GM23338 (cell line): ENCODE results near the gene SUSD2.
"Not testable (repeated sequence)": the region's sequence is repeated elsewhere in the genome, so short reads cannot be mapped to it uniquely, and the experiment has no call there.

ENCODE experiments used
- CREB1 ChIP-seq: fragments of 250-450 bp; sonication (Bioruptor Pico); IDR thresholded peaks from 2 replicates; pipeline ENCODE4 v1.5.0; 2020; ENCODE audit warnings: low read depth, mild to moderate bottlenecking, moderate library complexity
- EZH2 ChIP-seq: fragments of 200-600 bp; sonication (generic); IDR thresholded peaks from one replicate; pipeline ENCODE4 v1.8.0; 2017; ENCODE audit warnings: antibody characterized with exemption, mild to moderate bottlenecking, low read depth; ENCODE audit not compliant: unreplicated experiment
- EZH2phosphoT487 ChIP-seq: fragments of 200-600 bp; sonication (generic); IDR thresholded peaks from one replicate; pipeline ENCODE4 v1.8.1; 2018; ENCODE audit warnings: antibody characterized with exemption; ENCODE audit not compliant: unreplicated experiment
- NANOG ChIP-seq: IDR thresholded peaks from 2 replicates; pipeline ENCODE4 v1.6.1; 2016; ENCODE audit warnings: antibody characterized with exemption, borderline replicate concordance
- POLR2AphosphoS5 ChIP-seq: IDR thresholded peaks from 2 replicates; pipeline ENCODE4 v1.6.1; 2016; ENCODE audit warnings: antibody characterized with exemption, low read depth
- REST ChIP-seq: IDR thresholded peaks from one replicate; pipeline ENCODE4 v1.6.1; 2018; ENCODE audit warnings: antibody characterized with exemption; ENCODE audit not compliant: unreplicated experiment
- STAT1 ChIP-seq: IDR thresholded peaks from one replicate; pipeline ENCODE4 v1.6.1; 2016; ENCODE audit warnings: antibody characterized with exemption; ENCODE audit not compliant: unreplicated experiment
- ZNF114 ChIP-seq: fragments of 250-450 bp; sonication (Bioruptor Pico); IDR thresholded peaks from 2 replicates; pipeline ENCODE4 v1.5.0; 2020; ENCODE audit warnings: mild to moderate bottlenecking, moderate library complexity
- TF ChIP-seq, protein P1 (sequence below), 2 experiments: fragments of 200-600 bp in 1 of 2; sonication (generic) in 1 of 2; conservative IDR thresholded peaks; 2 replicates each; pipeline versions ENCODE4 v1.5.1 to v1.6.1; 2016 to 2017; ENCODE audit warnings: antibody characterized with exemption in 2 of 2, low read depth in 2 of 2, mild to moderate bottlenecking in 2 of 2, moderate library complexity in 1 of 2
- TF ChIP-seq, protein P2 (sequence below): IDR thresholded peaks from 2 replicates; pipeline ENCODE4 v1.6.1; 2016; ENCODE audit warnings: antibody characterized with exemption

DNA sequence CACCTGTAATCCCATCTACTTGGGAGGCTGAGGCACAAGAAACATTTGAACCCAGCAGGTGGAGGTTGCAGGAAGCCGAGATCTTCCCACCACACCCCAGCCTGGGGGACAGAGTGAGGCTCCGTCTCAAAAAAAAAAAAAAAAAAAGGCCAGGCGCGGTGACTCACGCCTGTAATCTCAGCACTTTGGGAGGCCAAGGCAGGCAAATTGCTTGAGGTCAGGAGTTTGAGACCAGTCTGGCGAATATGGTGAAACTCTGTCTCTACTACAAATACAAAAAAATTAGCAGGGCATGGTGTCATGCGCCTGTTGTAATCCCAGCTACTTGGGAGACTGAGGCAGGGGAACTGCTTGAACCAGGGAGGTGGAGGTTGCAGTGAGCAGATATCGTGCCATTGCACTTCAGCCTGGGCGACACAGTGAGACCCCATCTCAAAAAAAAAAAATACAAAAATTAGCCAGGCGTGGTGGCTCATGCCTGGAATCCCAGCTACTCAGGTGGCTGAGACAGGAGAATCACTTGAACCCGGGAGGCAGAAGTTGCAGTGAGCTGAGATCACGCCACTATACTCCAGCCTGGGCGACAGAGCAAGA, 56.9 kb downstream of the SUSD2 start:
- TF ChIP-seq EZH2; REST; STAT1; POLR2AphosphoS5; ZNF114 (CRISPR knock-in tag); CREB1 (CRISPR knock-in tag); EZH2phosphoT487; NANOG: not testable (repeated sequence)
- TF ChIP-seq, protein P1, sequence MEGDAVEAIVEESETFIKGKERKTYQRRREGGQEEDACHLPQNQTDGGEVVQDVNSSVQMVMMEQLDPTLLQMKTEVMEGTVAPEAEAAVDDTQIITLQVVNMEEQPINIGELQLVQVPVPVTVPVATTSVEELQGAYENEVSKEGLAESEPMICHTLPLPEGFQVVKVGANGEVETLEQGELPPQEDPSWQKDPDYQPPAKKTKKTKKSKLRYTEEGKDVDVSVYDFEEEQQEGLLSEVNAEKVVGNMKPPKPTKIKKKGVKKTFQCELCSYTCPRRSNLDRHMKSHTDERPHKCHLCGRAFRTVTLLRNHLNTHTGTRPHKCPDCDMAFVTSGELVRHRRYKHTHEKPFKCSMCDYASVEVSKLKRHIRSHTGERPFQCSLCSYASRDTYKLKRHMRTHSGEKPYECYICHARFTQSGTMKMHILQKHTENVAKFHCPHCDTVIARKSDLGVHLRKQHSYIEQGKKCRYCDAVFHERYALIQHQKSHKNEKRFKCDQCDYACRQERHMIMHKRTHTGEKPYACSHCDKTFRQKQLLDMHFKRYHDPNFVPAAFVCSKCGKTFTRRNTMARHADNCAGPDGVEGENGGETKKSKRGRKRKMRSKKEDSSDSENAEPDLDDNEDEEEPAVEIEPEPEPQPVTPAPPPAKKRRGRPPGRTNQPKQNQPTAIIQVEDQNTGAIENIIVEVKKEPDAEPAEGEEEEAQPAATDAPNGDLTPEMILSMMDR (conservative IDR thresholded peaks at IDR 0.05; ENCODE audit: low read depth in 2 of 2) = not testable (repeated sequence)
- TF ChIP-seq, protein P2, sequence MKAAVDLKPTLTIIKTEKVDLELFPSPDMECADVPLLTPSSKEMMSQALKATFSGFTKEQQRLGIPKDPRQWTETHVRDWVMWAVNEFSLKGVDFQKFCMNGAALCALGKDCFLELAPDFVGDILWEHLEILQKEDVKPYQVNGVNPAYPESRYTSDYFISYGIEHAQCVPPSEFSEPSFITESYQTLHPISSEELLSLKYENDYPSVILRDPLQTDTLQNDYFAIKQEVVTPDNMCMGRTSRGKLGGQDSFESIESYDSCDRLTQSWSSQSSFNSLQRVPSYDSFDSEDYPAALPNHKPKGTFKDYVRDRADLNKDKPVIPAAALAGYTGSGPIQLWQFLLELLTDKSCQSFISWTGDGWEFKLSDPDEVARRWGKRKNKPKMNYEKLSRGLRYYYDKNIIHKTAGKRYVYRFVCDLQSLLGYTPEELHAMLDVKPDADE = not testable (repeated sequence)
